WTC11 (cell line): Measurements from ENCODE around the gene CCM2. TPM values are rescaled to one million over a fixed set of nuclear protein-coding genes. Genes with fewer than 3 reads are reported as not detected.

Experiments
- ATAC-seq: fragments of 200-7000 bp; cut with Tn5 transposase; 2 replicates; pipeline ENCODE4 v1.10.0; 2021; ENCODE audit warnings: mild to moderate bottlenecking, moderate library complexity
- CTCF ChIA-PET: fragments of 300-600 bp; sonication (Branson Sonifier 250); formaldehyde crosslinking; loops from one replicate; lab custom pipeline; 2021; ENCODE audit warnings: antibody characterized with exemption; lab: Charles Lee
- POLR2A ChIA-PET: fragments of 350-600 bp; sonication (Branson Sonifier 250); formaldehyde crosslinking; loops from one replicate; lab custom pipeline; 2021; ENCODE audit warnings: antibody characterized with exemption; lab: Charles Lee
- DNase-seq: peaks from one replicate; pipeline ENCODE4 v3.0.0; 2021; ENCODE audit warnings: low spot score
- H3K27ac Mint-ChIP-seq: 2 replicates; pipeline ENCODE4 v1.8.0; 2021; ENCODE audit warnings: mixed read lengths
- H3K27me3 Mint-ChIP-seq: 2 replicates; pipeline ENCODE4 v1.8.0; 2021; ENCODE audit warnings: low read depth, mild to moderate bottlenecking, moderate library complexity, mixed read lengths
- H3K36me3 Mint-ChIP-seq: 2 replicates; pipeline ENCODE4 v1.8.0; 2021; ENCODE audit warnings: mixed read lengths
- H3K4me1 Mint-ChIP-seq: 2 replicates; pipeline ENCODE4 v1.8.0; 2022; ENCODE audit warnings: mixed read lengths
- H3K4me3 Mint-ChIP-seq: 2 replicates; pipeline ENCODE4 v1.8.0; 2021; ENCODE audit warnings: mild to moderate bottlenecking, moderate library complexity, mixed read lengths
- H3K9me3 Mint-ChIP-seq: 2 replicates; pipeline ENCODE4 v1.8.0; 2021; ENCODE audit warnings: mixed read lengths
- ATF1 ChIP-seq: sonication (generic); formaldehyde crosslinking; IDR thresholded peaks from 2 replicates; pipeline ENCODE4 v1.8.1; 2023; ENCODE audit warnings: mild to moderate bottlenecking, moderate library complexity, missing genetic modification reagents
- CREB1 ChIP-seq: sonication (generic); formaldehyde crosslinking; IDR thresholded peaks from 2 replicates; pipeline ENCODE4 v1.8.0; 2023; ENCODE audit warnings: mild to moderate bottlenecking, missing genetic modification reagents
- EMX1 ChIP-seq: fragments of 250-450 bp; sonication (Bioruptor Pico); IDR thresholded peaks from 2 replicates; pipeline ENCODE4 v1.8.0; 2021; ENCODE audit warnings: mild to moderate bottlenecking
- ESRRA ChIP-seq: sonication (generic); formaldehyde crosslinking; IDR thresholded peaks from 2 replicates; pipeline ENCODE4 v1.8.1; 2022; ENCODE audit warnings: mild to moderate bottlenecking, missing genetic modification reagents, borderline replicate concordance
- GRHL2 ChIP-seq: fragments of 250-450 bp; sonication (Bioruptor Pico); IDR thresholded peaks from 2 replicates; pipeline ENCODE4 v1.8.0; 2022; ENCODE audit warnings: mild to moderate bottlenecking, moderate library complexity; ENCODE audit not compliant: insufficient replicate concordance, severe bottlenecking
- NR1H2 ChIP-seq: sonication (generic); formaldehyde crosslinking; IDR thresholded peaks from 2 replicates; pipeline ENCODE4 v1.9.0; 2021; ENCODE audit warnings: mild to moderate bottlenecking, moderate library complexity, missing genetic modification reagents
- SMAD3 ChIP-seq: sonication (generic); formaldehyde crosslinking; IDR thresholded peaks from 2 replicates; pipeline ENCODE4 v1.8.0; 2022; ENCODE audit warnings: missing genetic modification reagents, mild to moderate bottlenecking, borderline replicate concordance
- SP1 ChIP-seq: sonication (generic); formaldehyde crosslinking; conservative IDR thresholded peaks from 2 replicates; pipeline ENCODE4 v1.8.1; 2022; ENCODE audit warnings: missing genetic modification reagents
- TP53 ChIP-seq: sonication (generic); formaldehyde crosslinking; IDR thresholded peaks from 2 replicates; pipeline ENCODE4 v1.8.1; 2023; ENCODE audit warnings: mild to moderate bottlenecking, missing genetic modification reagents
- ZBTB21 ChIP-seq: sonication (generic); formaldehyde crosslinking; IDR thresholded peaks from 2 replicates; pipeline ENCODE4 v1.8.1; 2023; ENCODE audit warnings: mild to moderate bottlenecking, missing genetic modification reagents, borderline replicate concordance
- ZNF121 ChIP-seq: sonication (generic); formaldehyde crosslinking; IDR thresholded peaks from 2 replicates; pipeline ENCODE4 v1.8.0; 2023; ENCODE audit warnings: missing genetic modification reagents
- total RNA-seq: library from RNA; stranded (reverse); gene quantifications from 3 replicates; pipeline ENCODE4 v1.2.3, GENCODE V29; 2021
- TF ChIP-seq, protein P1 (sequence below): sonication (generic); formaldehyde crosslinking; IDR thresholded peaks from 2 replicates; pipeline ENCODE4 v1.8.1; 2023; ENCODE audit warnings: mild to moderate bottlenecking, moderate library complexity, missing genetic modification reagents
- TF ChIP-seq, protein P2 (sequence below): fragments of 250-450 bp; sonication (Bioruptor Pico); IDR thresholded peaks from 2 replicates; pipeline ENCODE4 v1.8.0; 2021; ENCODE audit warnings: mild to moderate bottlenecking
- TF ChIP-seq, protein P3 (sequence below): sonication (generic); formaldehyde crosslinking; IDR thresholded peaks from 2 replicates; pipeline ENCODE4 v1.8.0; 2022; ENCODE audit warnings: mild to moderate bottlenecking, missing genetic modification reagents
- TF ChIP-seq, protein P4 (sequence below): sonication (generic); formaldehyde crosslinking; conservative IDR thresholded peaks from 2 replicates; pipeline ENCODE4 v1.8.1; 2023; ENCODE audit warnings: mild to moderate bottlenecking, low read depth, missing genetic modification reagents, moderate library complexity
- TF ChIP-seq, protein P5 (sequence below): sonication (generic); formaldehyde crosslinking; IDR thresholded peaks from 2 replicates; pipeline ENCODE4 v1.8.1; 2023; ENCODE audit warnings: mild to moderate bottlenecking, missing genetic modification reagents, borderline replicate concordance

Gene CCM2
- total RNA-seq, 1 experiment from 2014 or later: 32.7 TPM

DNA sequence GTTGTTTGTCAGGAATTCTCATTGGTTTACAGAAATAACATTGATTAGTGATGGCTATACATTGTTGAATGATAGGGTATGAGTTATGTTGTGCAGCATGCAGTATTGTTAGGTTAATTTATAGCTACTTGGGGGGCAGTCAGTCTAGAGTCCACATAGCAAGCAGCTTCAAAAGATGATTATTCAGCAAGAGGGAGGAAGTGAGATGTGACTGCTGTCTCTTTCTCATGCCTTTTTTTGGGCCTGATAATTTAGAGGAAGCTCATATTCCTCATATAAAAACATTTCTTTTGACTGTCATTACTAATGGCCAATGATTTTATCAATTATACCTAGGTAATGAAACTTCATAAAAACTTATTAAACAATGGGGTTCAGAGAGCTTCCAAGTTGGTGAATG, 114.9 kb downstream of the CCM2 start (continued):
- TF ChIP-seq, protein P1, sequence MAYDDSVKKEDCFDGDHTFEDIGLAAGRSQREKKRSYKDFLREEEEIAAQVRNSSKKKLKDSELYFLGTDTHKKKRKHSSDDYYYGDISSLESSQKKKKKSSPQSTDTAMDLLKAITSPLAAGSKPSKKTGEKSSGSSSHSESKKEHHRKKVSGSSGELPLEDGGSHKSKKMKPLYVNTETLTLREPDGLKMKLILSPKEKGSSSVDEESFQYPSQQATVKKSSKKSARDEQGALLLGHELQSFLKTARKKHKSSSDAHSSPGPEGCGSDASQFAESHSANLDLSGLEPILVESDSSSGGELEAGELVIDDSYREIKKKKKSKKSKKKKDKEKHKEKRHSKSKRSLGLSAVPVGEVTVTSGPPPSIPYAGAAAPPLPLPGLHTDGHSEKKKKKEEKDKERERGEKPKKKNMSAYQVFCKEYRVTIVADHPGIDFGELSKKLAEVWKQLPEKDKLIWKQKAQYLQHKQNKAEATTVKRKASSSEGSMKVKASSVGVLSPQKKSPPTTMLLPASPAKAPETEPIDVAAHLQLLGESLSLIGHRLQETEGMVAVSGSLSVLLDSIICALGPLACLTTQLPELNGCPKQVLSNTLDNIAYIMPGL (CRISPR knock-in tag): no peak
- TF ChIP-seq SP1 (CRISPR knock-in tag) (no peak), TP53 (no peak), ZBTB21 (CRISPR knock-in tag) (no peak)
- TF ChIP-seq, protein P2, sequence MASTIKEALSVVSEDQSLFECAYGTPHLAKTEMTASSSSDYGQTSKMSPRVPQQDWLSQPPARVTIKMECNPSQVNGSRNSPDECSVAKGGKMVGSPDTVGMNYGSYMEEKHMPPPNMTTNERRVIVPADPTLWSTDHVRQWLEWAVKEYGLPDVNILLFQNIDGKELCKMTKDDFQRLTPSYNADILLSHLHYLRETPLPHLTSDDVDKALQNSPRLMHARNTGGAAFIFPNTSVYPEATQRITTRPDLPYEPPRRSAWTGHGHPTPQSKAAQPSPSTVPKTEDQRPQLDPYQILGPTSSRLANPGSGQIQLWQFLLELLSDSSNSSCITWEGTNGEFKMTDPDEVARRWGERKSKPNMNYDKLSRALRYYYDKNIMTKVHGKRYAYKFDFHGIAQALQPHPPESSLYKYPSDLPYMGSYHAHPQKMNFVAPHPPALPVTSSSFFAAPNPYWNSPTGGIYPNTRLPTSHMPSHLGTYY (CRISPR knock-in tag): no peak

DNA sequence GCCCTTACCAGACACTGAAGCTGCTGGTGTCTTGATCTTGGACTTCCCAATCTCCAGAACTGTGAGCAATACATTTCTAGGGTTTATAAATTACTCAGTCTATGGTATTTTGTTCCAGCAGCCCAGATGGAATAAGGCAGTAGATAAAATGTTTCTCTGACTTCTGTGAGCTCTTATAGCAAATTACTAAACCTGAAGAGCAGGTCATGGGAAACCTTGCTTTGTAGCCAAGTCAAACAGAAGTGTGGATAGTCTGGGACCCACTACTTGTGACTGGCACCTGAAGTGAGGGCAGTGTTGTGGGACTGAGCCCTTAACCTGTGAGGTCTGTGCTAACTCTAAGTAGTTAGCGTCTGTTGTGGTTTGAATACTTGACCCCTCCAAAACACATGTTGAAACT, 116.0 kb downstream of the CCM2 start:
- Mint-ChIP-seq H3K27me3 (peaks cover 21% of the 10 kb centered on the region), H3K36me3 (no peaks in the 10 kb centered on the region; the same call in 1 of the 2 replicates), H3K4me1 (peaks cover 4% of the 10 kb centered on the region), H3K27ac (no peak overlapping the region), H3K9me3 (no peaks in the 10 kb centered on the region), H3K4me3 (no peak overlapping the region)
- TF ChIP-seq, protein P3, sequence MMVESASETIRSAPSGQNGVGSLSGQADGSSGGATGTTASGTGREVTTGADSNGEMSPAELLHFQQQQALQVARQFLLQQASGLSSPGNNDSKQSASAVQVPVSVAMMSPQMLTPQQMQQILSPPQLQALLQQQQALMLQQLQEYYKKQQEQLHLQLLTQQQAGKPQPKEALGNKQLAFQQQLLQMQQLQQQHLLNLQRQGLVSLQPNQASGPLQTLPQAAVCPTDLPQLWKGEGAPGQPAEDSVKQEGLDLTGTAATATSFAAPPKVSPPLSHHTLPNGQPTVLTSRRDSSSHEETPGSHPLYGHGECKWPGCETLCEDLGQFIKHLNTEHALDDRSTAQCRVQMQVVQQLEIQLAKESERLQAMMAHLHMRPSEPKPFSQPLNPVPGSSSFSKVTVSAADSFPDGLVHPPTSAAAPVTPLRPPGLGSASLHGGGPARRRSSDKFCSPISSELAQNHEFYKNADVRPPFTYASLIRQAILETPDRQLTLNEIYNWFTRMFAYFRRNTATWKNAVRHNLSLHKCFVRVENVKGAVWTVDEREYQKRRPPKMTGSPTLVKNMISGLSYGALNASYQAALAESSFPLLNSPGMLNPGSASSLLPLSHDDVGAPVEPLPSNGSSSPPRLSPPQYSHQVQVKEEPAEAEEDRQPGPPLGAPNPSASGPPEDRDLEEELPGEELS (CRISPR knock-in tag): no peak
- no peak for TF ChIP-seq SMAD3
- no peak for TF ChIP-seq ATF1
- TF ChIP-seq, protein P2 (CRISPR knock-in tag): no peak
- TF ChIP-seq CREB1 (CRISPR knock-in tag): no peak
- TF ChIP-seq ZNF121 (CRISPR knock-in tag): no peak
- no peak for TF ChIP-seq EMX1
- TF ChIP-seq, protein P4, sequence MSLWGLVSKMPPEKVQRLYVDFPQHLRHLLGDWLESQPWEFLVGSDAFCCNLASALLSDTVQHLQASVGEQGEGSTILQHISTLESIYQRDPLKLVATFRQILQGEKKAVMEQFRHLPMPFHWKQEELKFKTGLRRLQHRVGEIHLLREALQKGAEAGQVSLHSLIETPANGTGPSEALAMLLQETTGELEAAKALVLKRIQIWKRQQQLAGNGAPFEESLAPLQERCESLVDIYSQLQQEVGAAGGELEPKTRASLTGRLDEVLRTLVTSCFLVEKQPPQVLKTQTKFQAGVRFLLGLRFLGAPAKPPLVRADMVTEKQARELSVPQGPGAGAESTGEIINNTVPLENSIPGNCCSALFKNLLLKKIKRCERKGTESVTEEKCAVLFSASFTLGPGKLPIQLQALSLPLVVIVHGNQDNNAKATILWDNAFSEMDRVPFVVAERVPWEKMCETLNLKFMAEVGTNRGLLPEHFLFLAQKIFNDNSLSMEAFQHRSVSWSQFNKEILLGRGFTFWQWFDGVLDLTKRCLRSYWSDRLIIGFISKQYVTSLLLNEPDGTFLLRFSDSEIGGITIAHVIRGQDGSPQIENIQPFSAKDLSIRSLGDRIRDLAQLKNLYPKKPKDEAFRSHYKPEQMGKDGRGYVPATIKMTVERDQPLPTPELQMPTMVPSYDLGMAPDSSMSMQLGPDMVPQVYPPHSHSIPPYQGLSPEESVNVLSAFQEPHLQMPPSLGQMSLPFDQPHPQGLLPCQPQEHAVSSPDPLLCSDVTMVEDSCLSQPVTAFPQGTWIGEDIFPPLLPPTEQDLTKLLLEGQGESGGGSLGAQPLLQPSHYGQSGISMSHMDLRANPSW (CRISPR knock-in tag): no peak
- no peak for TF ChIP-seq NR1H2 (CRISPR knock-in tag)
- ATAC-seq (no peak), DNase-seq (no peak)
- ChIA-PET CTCF (no interaction called here), POLR2A (no interaction called here)

DNA sequence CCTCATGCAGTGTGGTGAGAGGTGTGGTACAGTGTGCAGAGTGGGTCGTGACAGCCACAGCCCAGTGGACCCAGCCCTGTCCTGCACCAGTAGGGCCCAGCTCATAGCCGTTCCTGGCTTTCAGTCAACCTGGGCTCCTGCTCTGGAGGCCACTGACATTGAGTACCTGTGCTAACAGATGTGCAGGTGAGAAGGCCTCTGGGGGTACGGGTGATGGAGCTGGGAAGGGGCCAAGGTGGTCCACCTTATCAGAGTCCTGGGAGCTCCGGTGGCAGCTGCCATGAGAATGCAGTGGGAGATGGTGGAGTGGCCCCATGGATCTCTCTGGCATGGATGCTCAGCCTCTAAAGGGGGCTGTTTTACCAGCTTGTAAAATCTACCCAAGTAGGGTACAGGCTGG, 117.6 kb downstream of the CCM2 start:
- no peak overlapping the region for H3K4me3 Mint-ChIP-seq
- H3K36me3 Mint-ChIP-seq: no peaks in the 10 kb centered on the region
- H3K27me3 Mint-ChIP-seq: peaks cover 21% of the 10 kb centered on the region
- POLR2A ChIA-PET: no interaction called here
- DNase-seq: no peak
- peaks cover 3% of the 10 kb centered on the region for H3K4me1 Mint-ChIP-seq
- no peak for TF ChIP-seq GRHL2 (CRISPR knock-in tag)
- TF ChIP-seq, protein P5, sequence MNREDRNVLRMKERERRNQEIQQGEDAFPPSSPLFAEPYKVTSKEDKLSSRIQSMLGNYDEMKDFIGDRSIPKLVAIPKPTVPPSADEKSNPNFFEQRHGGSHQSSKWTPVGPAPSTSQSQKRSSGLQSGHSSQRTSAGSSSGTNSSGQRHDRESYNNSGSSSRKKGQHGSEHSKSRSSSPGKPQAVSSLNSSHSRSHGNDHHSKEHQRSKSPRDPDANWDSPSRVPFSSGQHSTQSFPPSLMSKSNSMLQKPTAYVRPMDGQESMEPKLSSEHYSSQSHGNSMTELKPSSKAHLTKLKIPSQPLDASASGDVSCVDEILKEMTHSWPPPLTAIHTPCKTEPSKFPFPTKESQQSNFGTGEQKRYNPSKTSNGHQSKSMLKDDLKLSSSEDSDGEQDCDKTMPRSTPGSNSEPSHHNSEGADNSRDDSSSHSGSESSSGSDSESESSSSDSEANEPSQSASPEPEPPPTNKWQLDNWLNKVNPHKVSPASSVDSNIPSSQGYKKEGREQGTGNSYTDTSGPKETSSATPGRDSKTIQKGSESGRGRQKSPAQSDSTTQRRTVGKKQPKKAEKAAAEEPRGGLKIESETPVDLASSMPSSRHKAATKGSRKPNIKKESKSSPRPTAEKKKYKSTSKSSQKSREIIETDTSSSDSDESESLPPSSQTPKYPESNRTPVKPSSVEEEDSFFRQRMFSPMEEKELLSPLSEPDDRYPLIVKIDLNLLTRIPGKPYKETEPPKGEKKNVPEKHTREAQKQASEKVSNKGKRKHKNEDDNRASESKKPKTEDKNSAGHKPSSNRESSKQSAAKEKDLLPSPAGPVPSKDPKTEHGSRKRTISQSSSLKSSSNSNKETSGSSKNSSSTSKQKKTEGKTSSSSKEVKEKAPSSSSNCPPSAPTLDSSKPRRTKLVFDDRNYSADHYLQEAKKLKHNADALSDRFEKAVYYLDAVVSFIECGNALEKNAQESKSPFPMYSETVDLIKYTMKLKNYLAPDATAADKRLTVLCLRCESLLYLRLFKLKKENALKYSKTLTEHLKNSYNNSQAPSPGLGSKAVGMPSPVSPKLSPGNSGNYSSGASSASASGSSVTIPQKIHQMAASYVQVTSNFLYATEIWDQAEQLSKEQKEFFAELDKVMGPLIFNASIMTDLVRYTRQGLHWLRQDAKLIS (CRISPR knock-in tag): no peak
- TF ChIP-seq TP53: no peak
- TF ChIP-seq ESRRA (CRISPR knock-in tag): no peak
- TF ChIP-seq, all 79 proteins: peak for 0
- CTCF ChIA-PET: no interaction called here
- Mint-ChIP-seq H3K9me3 (no peaks in the 10 kb centered on the region), H3K27ac (0 out of 2 replicates have a peak overlapping the region, but pooled peaks have one; percentile 21)
- no peak for ATAC-seq
